Activated CD8-positive, alpha-beta memory T cell treated with anti-CD3 and anti-CD28 coated beads, Interleukin-2, amount 50 U/mL, for 1 hour (primary cell): ENCODE measurements around the gene GMNN.
A peak's percentile ranks its signal among the peaks of the same experiment; 100 is the strongest.
"Not testable (repeated sequence)": the region's sequence is repeated elsewhere in the genome, so short reads cannot be mapped to it uniquely, and the experiment has no call there.

Source experiments
- DNase-seq: peaks from one replicate; pipeline ENCODE4 v3.0.0-alpha.2; 2020; ENCODE audit errors: extremely low read depth

The GMNN gene

DNA sequence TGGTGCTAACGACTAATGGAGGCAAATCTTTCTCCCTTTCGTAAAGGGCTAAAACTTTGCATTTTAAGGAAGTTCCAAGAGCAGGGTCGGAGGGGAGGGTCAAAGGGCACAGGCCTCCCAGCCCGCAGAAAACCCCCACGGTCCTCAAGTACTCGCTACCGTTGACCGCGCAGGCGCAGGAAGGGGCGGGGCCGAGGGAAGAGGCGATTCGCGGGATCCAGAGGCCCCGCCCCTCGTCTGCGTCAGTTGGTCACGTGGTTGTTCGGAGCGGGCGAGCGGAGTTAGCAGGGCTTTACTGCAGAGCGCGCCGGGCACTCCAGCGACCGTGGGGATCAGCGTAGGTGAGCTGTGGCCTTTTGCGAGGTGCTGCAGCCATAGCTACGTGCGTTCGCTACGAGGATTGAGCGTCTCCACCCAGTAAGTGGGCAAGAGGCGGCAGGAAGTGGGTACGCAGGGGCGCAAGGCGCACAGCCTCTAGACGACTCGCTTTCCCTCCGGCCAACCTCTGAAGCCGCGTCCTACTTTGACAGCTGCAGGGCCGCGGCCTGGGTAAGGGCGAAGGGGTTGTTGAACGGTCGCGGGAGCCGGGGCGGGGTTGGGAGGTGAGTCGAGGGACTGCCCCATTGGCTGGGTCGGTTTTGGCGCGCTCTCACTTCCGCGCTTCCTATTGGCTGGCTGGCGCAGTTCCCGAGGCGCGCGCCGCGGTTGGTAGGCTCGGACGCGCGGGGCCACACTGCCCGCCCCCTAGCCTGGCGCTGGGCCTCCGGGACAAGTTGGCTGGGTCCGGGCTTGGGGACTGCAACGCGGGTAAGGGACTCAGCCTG is at the start of gene GMNN:
GMNN (plus strand) TSS at position 242 of the 824 bp plus-strand sequence. CDS start 2,310 bp downstream, outside the sequence.
- peak; percentile 92 for DNase-seq

DNA sequence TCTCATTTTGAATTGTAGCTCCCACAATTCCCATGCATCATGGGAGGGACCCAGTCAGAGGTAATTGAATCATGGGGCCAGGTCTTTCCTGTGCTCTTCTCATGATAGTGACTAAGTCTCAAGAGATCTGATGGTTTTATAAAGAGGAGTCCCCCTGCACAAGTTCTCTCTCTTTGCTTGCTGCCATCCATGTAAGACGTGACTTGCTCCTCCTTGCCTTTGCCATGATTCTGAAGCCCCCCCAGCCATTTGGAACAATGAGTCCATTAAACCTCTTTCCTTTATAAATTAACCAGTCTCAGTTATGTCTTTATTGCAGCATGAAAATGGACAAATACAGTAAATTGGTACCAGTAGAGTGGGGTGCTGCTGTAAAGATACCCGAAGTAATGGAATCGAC is 44.1 kb upstream of the GMNN start:
- DNase-seq, result not testable (repeated sequence)

GRCh38 chr6:24731456-24732134 is 43.1 kb upstream of the GMNN start:
- DNase-seq, result not testable (repeated sequence)

DNA sequence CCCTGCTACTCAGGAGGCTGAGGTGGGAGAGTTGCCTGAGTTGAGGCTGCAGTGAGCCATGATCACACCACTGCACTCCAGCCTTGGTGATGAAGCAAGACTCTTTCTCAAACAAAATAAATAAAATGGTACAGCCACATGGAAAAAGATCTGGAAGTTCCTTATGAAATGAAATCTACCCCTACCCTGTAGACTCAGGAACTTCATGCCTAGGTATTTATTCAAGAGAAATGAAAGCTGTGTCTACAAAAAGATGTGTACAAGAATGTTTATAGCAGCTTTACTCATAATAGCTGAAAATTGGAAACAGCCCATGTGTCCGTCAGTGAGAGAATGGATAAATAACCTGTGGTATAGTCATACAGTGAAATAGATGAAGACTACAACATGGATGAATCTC is 40.6 kb upstream of the GMNN start:
- DNase-seq, result no peak

- DNase-seq, result not testable (repeated sequence)
Observed at GRCh38 chr6:24734710-24735109, 40.0 kb upstream of the GMNN start.

DNA sequence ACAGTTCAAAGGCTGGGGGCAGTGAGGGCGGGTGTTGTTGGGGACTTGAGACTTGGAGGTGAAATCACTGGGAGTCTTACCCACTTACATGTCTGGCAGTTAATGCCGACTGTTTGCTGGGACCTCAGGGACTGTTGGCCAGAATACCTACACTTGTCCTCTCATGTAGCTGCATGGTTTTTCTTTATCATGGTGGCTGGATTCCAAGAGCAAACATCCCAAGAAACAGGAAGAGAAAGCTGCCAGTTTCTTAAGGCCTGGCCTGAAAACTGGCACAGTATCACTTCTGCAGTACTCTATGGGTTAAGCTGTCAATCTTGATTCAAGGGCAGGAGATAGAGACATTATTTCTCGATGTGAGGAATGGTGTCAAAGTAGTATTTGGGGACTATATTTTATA is 36.0 kb upstream of the GMNN start:
- no peak for DNase-seq

DNA sequence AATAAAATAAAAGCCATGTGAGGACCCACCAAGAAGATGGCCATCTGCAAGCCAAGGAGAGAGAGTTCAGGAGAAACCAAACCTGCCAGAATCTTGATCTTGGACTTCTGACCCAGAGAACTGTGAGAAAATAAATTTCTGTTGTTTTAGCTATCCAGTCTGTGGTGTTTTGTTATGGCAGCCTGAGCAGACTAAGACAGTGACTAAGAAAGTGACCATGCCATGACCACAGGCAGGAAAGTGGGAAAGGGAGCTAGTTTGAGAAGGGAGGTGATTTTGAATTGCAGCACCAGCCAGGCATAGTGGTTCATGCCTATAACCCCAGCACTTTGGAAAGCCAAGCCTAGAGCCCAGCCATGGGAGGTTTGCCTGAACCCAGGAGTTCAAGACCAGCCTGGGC is 33.9 kb upstream of the GMNN start:
- no peak for DNase-seq

- no peak for DNase-seq
Observed at GRCh38 chr6:24742216-24742738, 32.5 kb upstream of the GMNN start.

- no peak for DNase-seq
Observed at GRCh38 chr6:24743265-24743943, 31.3 kb upstream of the GMNN start.

- no peak for DNase-seq
Observed at GRCh38 chr6:24743944-24744335, 30.8 kb upstream of the GMNN start.

- DNase-seq, result no peak
Observed at GRCh38 chr6:24744911-24745310, 29.8 kb upstream of the GMNN start.

DNA sequence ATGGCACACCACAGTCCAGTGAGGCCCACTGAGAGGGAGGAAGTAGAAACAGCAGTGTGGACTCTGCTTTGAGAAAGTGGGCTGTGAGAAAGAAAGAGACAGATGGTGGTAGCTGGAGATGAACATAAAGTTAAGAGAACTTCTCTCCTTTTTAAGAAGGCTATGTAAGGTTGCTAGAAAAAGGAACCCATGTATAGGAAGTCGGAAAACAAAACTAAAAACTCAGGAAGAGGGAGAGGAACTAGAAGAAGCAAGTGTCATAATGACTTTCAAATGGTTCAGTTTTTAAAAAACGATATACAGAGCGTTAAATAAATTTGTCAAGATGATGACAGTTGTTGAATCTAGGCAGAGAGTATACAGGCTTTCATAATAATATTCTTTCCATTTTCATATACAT is 25.4 kb upstream of the GMNN start:
- DNase-seq, result no peak

DNA sequence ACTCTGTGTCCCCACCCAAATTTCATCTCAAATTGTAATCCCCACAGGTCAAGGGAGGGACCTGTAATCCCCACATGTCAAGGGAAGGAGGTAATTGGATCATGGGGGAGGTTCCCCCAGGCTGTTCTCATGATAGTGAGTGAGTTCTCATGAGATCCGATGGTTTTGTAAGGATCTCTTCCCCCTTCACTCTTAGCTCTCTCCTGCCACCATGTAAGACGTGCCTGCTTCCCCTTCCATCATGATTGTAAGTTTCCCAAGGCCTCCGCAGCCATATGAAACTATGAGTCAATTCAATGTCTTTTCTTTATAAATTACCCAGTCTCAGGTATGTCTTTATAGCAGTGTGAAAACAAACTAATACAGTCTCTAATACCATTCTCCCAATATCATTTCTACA is 23.9 kb upstream of the GMNN start:
- DNase-seq, result not testable (repeated sequence)

DNA sequence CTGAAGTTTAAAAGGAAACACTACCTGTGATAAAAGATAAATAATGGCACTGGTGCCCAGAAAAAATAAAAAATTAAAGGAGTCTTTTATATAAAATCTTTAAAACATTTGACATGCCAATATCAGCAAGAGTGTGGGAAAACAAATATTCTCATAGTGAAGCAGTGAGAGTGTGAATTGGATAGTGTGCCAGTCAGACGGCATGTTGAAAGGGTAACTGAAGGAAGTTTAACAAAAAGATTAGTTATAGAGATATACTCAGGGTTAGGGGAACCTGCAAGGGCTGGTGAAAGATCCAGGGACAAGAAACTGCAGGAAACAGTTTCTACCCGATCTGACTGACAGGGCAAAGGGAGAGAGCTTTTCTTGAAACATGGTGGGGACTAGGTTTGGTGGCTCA is 22.2 kb upstream of the GMNN start:
- no peak for DNase-seq

DNA sequence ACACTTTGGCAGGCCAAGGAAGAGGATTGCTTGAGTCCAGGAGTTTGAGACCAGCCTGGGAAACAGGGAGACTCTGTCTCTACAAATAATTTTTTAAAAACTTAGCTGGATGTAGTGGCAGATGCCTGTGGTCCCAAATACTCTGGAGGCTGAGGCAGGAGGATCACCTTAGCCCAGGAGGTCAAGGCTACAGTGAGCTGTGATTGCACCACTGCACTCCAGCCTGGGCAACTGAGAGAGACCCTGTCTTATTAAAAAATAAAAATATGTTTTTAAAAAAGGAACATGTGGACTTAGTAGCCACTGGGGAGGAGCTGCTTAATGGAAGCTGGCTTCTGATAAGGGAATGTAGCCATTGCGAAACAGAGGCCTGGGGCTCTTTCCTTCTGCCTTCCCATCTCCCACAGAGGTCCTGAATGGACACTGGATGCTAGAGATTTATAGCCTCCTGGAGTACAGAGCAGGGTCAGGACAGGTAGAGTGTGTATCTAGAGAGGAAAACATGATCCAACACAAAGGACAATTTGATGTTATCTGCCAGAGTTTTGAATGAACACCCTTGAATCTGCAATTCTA is 21.7 kb upstream of the GMNN start:
- no peak for DNase-seq

- no peak for DNase-seq
Observed at GRCh38 chr6:24753545-24753944, 21.2 kb upstream of the GMNN start.

DNA sequence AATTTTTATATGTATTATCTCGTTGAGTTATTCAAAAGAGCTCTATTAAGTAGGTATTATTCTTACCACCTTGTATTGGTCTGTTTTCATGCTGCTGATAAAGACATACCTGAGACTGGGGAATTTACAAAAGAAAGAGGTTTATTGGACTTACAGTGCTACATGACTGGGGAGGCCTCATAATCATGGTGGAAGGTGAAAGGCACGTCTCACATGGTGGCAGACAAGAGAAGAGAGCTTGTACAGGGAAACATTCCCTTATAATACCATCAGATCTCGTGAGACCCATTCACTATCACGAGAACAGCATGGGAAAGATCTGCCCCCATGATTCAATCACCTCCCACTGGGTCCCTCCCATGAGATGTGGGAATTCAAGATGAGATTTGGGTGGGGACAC is 20.4 kb upstream of the GMNN start:
- DNase-seq, result not testable (repeated sequence)

DNA sequence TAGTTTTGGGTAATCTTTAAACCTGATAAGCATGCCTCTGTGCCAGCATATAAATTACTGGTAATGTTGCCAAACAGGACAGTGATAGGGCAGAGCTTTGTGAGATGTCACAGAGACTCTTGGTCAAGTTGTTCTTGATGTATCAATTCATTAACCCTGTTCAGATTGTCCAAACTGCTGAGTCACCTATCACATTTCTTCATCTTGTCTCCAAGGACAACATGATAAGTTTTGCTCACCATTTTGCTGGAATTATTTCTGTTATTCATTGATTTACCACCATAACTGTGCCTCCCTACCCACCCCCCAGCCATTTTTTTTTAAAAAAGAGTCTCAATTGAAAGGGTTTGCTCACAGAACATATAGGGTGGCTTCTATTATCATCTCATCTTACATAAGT is 19.5 kb upstream of the GMNN start:
- DNase-seq, result no peak

GRCh38 chr6:24757611-24758010 is 17.1 kb upstream of the GMNN start:
- no peak for DNase-seq

GRCh38 chr6:24759718-24760117 is 15.0 kb upstream of the GMNN start:
- DNase-seq, result no peak

GRCh38 chr6:24760210-24760609 is 14.5 kb upstream of the GMNN start:
- DNase-seq, result no peak

GRCh38 chr6:24761193-24761835 is 13.4 kb upstream of the GMNN start:
- no peak for DNase-seq
